Testis (tissue), 2 donors: ENCODE measurements around the gene ANKS4B.

ENCODE experiments used
- POLR2A ChIP-seq: fragments of 450-650 bp; IDR thresholded peaks from one replicate; pipeline ENCODE4 v1.6.1; 2017; ENCODE audit warnings: antibody characterized with exemption, mild to moderate bottlenecking, moderate library complexity
- TF ChIP-seq, protein P1 (sequence below), 3 experiments: fragments of 450-650 bp in 2 of 3; fragments of 200-600 bp in 1 of 3; sonication (generic) in 1 of 3; IDR thresholded peaks; one replicate each; pipeline ENCODE4 v1.5.1; 2016 to 2019; ENCODE audit warnings: antibody characterized with exemption in 3 of 3, mild to moderate bottlenecking in 2 of 3, moderate library complexity in 1 of 3

DNA sequence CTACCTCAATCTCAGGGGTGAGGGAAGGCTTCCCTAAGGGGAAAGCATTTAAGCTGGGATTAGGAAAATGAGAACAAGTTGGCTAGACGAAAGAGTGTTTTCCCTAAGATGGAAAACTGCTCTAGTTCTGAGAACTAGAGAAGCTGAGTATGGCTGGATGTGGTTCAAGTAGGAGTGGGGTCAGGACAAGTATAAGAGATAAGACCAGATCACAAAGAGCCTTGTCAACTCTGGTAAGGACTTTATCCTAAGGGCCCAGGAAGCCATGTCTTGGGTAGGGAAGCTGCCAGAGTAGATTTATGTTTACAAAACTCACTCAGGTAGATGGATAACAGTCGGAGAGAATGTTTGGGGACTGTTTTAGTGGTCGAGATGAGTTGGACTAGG is 1.7 kb downstream of the ANKS4B start:
- TF ChIP-seq, protein P1, sequence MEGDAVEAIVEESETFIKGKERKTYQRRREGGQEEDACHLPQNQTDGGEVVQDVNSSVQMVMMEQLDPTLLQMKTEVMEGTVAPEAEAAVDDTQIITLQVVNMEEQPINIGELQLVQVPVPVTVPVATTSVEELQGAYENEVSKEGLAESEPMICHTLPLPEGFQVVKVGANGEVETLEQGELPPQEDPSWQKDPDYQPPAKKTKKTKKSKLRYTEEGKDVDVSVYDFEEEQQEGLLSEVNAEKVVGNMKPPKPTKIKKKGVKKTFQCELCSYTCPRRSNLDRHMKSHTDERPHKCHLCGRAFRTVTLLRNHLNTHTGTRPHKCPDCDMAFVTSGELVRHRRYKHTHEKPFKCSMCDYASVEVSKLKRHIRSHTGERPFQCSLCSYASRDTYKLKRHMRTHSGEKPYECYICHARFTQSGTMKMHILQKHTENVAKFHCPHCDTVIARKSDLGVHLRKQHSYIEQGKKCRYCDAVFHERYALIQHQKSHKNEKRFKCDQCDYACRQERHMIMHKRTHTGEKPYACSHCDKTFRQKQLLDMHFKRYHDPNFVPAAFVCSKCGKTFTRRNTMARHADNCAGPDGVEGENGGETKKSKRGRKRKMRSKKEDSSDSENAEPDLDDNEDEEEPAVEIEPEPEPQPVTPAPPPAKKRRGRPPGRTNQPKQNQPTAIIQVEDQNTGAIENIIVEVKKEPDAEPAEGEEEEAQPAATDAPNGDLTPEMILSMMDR (IDR thresholded peaks at IDR 0.05) = no peak
- no peak for TF ChIP-seq POLR2A
